Activated CD4-positive, alpha-beta T cell treated with anti-CD3 and anti-CD28 coated beads for 36 hours (primary cell): ENCODE results near the gene ITGB2. TPM values are rescaled to one million over a fixed set of nuclear protein-coding genes. Genes with fewer than 3 reads are reported as not detected.

ENCODE experiments used
- ATAC-seq: fragments of 200-7000 bp; cut with Tn5 transposase; one replicate; pipeline ENCODE4 v1.10.0; 2021; ENCODE audit warnings: mild to moderate bottlenecking, moderate library complexity
- CTCF ChIA-PET: fragments of 350-600 bp; sonication (Branson Sonifier 250); formaldehyde crosslinking; loops from one replicate; lab custom pipeline; 2021; ENCODE audit warnings: antibody characterized with exemption; lab: Charles Lee
- POLR2A ChIA-PET: fragments of 350-600 bp; sonication (Branson Sonifier 250); formaldehyde crosslinking; loops from one replicate; lab custom pipeline; 2021; ENCODE audit warnings: antibody characterized with exemption, inconsistent platforms; lab: Charles Lee
- DNase-seq: peaks from one replicate; pipeline ENCODE4 v3.0.0-alpha.2; 2020
- H3K27ac Mint-ChIP-seq: one replicate; pipeline ENCODE4 v1.8.0; 2021; ENCODE audit warnings: mixed read lengths
- H3K27me3 Mint-ChIP-seq: one replicate; pipeline ENCODE4 v1.8.0; 2021; ENCODE audit warnings: mixed read lengths
- H3K36me3 Mint-ChIP-seq: one replicate; pipeline ENCODE4 v1.8.0; 2021; ENCODE audit warnings: low read depth, mixed read lengths
- H3K4me1 Mint-ChIP-seq: one replicate; pipeline ENCODE4 v1.8.0; 2021; ENCODE audit warnings: mixed read lengths
- H3K4me3 Mint-ChIP-seq: one replicate; pipeline ENCODE4 v1.8.0; 2021; ENCODE audit warnings: mild to moderate bottlenecking, moderate library complexity, mixed read lengths
- H3K9me3 Mint-ChIP-seq: one replicate; pipeline ENCODE4 v1.8.0; 2021; ENCODE audit warnings: low read depth, mixed read lengths
- intact Hi-C, 2 experiments: fragments of 100-400 bp; cut with DNase I in 1 of 2; cut with micrococcal nuclease in 1 of 2; formaldehyde crosslinking; loops; one replicate each; pipeline versions ENCODE4 v1.14.2 to v1.15.1; 2022 to 2024; cut with DNase I, micrococcal nuclease
- total RNA-seq, 2 experiments: library from RNA; stranded (reverse); gene quantifications; one replicate each; pipeline ENCODE4 v1.2.3, GENCODE V29; 2021

ITGB2 gene
- total RNA-seq, 2 experiments from 2014 or later: 217 to 250 TPM

DNA sequence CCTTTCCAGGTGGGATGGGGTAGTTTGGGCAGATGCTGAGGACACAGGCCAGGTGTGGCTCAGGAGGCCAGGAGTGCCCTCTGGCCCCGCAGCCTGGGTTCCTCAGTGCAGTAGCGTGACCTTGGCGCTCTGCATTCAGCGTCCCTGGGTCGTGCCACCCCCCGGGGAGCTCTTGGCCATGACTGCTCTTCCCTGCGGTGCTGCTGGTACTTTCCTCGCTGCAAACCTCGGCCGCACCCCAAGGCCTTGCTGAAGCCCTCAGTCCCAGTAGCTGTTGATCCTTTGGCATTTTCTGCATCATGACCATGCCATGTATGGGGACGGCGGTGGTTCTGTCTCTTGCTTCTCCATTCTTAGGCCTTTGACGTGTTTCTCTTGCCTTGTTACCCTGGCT, 32.9 kb upstream of the ITGB2 start:
- ATAC-seq: no peak
- POLR2A ChIA-PET: interaction anchor here (0.7 kb wide), 1 partner anchor 23 kb away, joined by 3 read pairs; no protein-coding TSS in a partner anchor
- CTCF ChIA-PET: interaction anchor here (1.8 to 6.5 kb wide), 2 partner anchors 42 to 175 kb away, joined by 4 to 64 read pairs; no protein-coding TSS in a partner anchor
- DNase-seq: no peak
- Mint-ChIP-seq H3K36me3 (peaks cover 17% of the 10 kb centered on the region), H3K4me3 (no peak overlapping the region), H3K9me3 (no peaks in the 10 kb centered on the region), H3K4me1 (peaks cover 5% of the 10 kb centered on the region), H3K27me3 (no peaks in the 10 kb centered on the region), H3K27ac (no peak overlapping the region)
- intact Hi-C loops: no loop called here

DNA sequence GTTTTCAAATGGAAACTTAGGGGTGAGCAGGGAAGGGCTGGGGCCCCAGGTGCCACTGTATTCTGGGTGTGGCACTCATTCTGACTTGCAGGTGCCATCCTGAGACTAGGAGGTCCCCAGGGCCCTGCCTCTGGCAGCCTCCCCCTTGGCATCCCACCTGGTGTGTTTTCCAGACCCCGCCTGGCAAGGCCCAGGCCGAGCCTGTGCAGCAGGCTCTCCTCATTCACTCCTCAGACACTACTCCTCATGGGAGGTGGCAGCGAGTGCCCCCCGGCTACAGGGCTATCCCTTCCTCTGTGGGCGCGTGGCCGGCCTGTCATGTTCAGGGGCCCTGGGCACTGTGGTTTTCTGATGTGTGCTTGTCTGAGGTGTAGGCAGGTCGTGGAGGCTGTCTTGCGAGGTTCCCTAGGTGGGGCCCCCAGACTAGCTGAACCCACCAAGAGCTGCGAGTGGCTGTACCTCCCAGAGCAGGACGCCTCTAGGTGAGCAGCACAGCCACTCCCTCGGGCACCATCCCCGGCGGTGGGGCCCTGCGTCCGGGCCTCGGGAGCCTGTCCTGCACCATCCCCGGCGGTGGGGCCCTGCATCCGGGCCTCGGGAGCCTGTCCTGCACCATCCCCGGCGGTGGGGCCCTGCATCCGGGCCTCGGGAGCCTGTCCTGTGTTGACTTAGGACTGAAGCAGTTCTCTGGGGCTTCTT, 32.4 kb upstream of the ITGB2 start:
- no peak overlapping the region for H3K4me3 Mint-ChIP-seq
- intact Hi-C loops: no loop called here
- ChIA-PET CTCF (interaction anchor here (1.5 to 6.5 kb wide), 3 partner anchors 41 to 185 kb away, joined by 4 to 64 read pairs (median 5); no protein-coding TSS in a partner anchor), POLR2A (no interaction called here)
- peaks cover 17% of the 10 kb centered on the region for H3K36me3 Mint-ChIP-seq
- H3K27me3 Mint-ChIP-seq: no peaks in the 10 kb centered on the region
- DNase-seq (no peak), ATAC-seq (no peak)
- H3K9me3 Mint-ChIP-seq: no peaks in the 10 kb centered on the region
- H3K27ac Mint-ChIP-seq: no peak overlapping the region
- peaks cover 5% of the 10 kb centered on the region for H3K4me1 Mint-ChIP-seq

DNA sequence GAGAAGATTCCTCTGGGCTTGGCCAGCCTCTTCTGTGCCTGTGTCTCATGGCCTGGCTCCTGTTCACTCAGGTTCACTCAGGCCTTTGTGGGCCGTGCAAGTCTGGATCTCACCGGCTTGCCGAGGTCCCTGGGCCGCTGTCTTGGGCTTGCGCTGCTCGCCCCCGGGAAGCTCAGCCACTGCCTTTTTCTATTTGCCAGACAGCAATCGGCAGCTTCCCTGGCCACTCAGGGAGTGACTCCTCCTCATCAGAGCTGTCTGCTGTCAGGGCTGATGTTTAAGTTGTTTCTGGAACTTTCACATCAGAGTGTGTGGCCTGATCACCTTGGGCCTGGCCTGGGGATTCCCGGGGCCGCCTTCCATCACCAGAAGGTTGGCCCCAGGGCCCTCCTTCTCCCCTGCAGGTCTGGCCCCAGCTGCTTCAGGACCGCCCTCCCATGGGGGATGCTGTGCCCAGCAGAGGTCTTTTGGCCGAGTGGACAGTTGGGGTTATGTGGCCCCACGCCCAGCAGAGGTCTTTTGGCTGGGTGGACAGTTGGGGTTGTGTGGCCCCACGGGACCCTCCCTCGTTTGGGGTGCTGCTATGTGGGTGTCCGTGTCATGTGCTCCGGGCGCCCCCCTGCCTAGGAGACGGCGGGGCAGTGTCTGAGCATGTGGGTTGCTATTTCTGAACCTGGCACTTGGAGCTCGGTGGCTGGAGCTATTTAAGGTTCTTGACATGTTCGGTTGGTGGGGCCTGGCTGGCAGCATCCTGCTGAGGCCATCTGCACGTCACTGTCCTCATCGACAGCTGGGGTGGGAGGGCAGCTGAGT, 31.6 kb upstream of the ITGB2 start:
- Mint-ChIP-seq H3K27me3 (no peaks in the 10 kb centered on the region), H3K36me3 (peaks cover 17% of the 10 kb centered on the region), H3K4me1 (peaks cover 5% of the 10 kb centered on the region), H3K9me3 (no peaks in the 10 kb centered on the region), H3K27ac (no peak overlapping the region), H3K4me3 (no peak overlapping the region)
- ATAC-seq (no peak), DNase-seq (no peak)
- intact Hi-C loops: no loop called here
- ChIA-PET CTCF (interaction anchor here (1.0 to 6.5 kb wide), 3 partner anchors 177 to 186 kb away, joined by 3 to 64 read pairs (median 5); no protein-coding TSS in a partner anchor), POLR2A (no interaction called here)

DNA sequence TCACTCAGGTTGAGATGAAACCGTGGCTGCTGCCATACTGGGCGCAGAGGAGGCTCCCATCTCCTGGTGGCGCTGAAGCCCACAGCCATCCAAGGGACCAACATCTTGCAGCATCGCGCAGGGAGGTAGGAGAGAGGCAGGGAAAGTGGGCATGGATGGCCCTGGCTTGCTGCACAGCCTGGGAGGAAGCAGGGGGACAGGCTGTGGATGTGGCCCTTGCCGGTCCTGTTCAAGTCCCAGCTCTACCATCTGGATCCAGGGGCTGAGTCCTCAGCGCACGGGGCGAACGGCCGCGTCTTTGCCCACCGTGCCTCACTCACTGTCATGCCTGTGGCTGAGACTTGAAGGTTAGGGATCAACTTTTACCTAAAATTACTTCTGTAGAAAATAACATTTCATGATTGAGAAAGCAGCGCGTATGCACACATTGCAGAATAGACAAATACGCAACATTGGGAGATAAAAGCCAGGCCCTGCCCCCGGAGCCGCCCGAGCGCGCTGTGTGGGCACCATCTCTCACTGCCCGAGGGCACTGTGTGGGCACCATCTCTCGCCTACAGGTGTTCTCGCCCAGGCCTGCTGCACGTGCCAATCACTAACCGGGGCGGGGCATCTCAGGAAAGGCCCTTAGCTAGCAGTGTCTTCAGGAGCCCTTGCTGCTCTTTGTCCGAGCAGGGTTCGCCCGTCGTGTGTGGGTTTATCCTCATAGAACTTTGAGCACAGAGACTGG, 30.7 kb upstream of the ITGB2 start:
- Mint-ChIP-seq H3K9me3 (no peaks in the 10 kb centered on the region), H3K27me3 (no peaks in the 10 kb centered on the region), H3K27ac (no peak overlapping the region), H3K4me1 (peaks cover 5% of the 10 kb centered on the region), H3K36me3 (peaks cover 17% of the 10 kb centered on the region), H3K4me3 (no peak overlapping the region)
- no peak for ATAC-seq
- ChIA-PET POLR2A (no interaction called here), CTCF (interaction anchor here (1.0 to 6.5 kb wide), 4 partner anchors 12 to 187 kb away, joined by 3 to 64 read pairs (median 4); no protein-coding TSS in a partner anchor)
- intact Hi-C loops: no loop called here
- no peak for DNase-seq

DNA sequence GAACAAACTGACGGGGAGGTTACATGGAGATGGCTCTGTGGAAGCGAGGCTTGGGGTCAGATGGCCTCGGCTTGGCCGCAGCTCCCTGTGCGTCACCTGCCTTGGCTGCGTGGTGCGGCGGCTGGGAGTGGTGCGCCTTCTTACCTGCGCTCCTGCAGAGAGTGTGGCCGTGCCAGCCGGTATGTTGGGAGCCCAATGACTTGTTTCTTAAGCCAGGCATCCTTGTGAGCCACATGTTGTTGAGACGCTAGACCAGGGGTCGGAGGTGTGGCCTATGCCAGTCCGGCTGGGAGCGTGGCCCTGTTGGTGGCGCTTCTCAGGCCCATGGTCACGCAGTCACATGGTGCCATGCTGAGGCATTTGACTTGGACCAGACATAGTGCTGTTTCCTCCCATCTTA, 29.7 kb upstream of the ITGB2 start:
- intact Hi-C loops: no loop called here
- ATAC-seq: no peak
- no peaks in the 10 kb centered on the region for H3K27me3 Mint-ChIP-seq

DNA sequence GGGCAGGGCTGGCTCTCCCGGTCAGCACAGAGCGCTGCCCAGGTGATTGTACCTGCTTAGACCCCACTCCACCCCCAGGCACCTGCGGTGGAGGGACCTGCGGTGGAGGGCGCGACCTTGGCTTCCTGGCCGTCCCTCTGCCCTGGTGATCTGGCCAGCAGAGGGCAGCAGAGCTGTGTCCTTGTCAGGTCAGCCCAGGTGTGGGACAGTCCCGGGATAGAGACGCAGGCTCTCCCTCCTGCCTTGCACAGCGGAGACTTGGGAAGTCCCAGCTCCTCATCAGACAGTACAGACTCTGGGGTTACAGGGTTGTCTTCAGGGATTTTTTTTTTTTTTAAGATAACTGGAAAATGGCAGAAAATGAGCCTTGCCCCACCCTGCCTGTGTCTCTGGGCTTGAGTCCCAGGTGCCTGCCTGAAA, 29.1 kb upstream of the ITGB2 start:
- peak; percentile 91 for DNase-seq
- ATAC-seq: peak; percentile 91
- H3K27me3 Mint-ChIP-seq: no peaks in the 10 kb centered on the region
- peaks cover 8% of the 10 kb centered on the region for H3K4me1 Mint-ChIP-seq
- no peaks in the 10 kb centered on the region for H3K9me3 Mint-ChIP-seq
- POLR2A ChIA-PET: interaction anchor here (0.5 kb wide), 1 partner anchor 297 kb away, joined by 3 read pairs; no protein-coding TSS in a partner anchor
- H3K4me3 Mint-ChIP-seq: no peak overlapping the region
- H3K27ac Mint-ChIP-seq: no peak overlapping the region
- intact Hi-C loops: loop anchor here (1.0 kb wide), 2 partner anchors 179 to 188 kb away; no protein-coding TSS in a partner anchor
- CTCF ChIA-PET: interaction anchor here (0.6 to 6.5 kb wide), 15 partner anchors 14 to 240 kb away, joined by 3 to 64 read pairs (median 3); no protein-coding TSS in a partner anchor
- H3K36me3 Mint-ChIP-seq: peaks cover 24% of the 10 kb centered on the region

More for the DNA sequence above, 29.7 kb upstream of the ITGB2 start:
- ChIA-PET CTCF (interaction anchor here (0.6 to 6.5 kb wide), 11 partner anchors 13 to 239 kb away, joined by 3 to 64 read pairs (median 4); no protein-coding TSS in a partner anchor), POLR2A (interaction anchor here (0.5 kb wide), 1 partner anchor 297 kb away, joined by 3 read pairs; no protein-coding TSS in a partner anchor)
- no peaks in the 10 kb centered on the region for H3K9me3 Mint-ChIP-seq
- no peak for DNase-seq
- no peak overlapping the region for H3K4me3 Mint-ChIP-seq
- H3K36me3 Mint-ChIP-seq: peaks cover 19% of the 10 kb centered on the region
- no peak overlapping the region for H3K27ac Mint-ChIP-seq
- H3K4me1 Mint-ChIP-seq: peaks cover 6% of the 10 kb centered on the region

DNA sequence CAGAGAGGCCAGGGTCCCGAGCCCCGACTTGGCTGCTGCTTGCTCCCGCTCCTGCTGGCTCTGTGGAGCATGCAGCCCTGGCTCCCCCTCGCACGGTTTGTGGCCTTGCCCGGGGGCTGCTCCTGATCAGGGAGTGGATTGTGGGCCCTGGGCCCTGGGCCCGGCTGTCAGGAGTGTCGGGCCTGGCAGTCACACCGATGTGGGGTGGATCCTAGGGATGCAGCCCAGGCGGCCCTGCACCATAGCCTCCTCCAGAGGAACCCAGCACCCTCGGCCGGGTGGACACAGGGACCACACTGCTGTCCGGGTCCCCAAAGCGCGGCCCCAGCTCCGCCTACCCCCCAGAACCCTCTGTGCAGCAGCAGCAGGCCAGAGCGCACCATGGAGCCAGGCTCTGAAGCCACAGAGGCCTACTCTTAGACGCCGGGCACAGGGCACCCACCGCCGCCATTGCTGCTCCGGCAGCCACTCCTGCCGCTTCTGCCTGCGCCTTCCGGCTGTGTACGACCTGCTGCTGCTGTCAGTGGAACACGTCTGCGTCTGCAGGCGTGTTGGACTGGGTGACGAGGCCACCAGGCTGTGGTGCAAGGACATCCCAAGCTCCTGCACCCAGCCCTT, 28.6 kb upstream of the ITGB2 start:
- POLR2A ChIA-PET: no interaction called here
- CTCF ChIA-PET: interaction anchor here (0.6 to 6.5 kb wide), 10 partner anchors 16 to 188 kb away, joined by 3 to 64 read pairs (median 4); no protein-coding TSS in a partner anchor

DNA sequence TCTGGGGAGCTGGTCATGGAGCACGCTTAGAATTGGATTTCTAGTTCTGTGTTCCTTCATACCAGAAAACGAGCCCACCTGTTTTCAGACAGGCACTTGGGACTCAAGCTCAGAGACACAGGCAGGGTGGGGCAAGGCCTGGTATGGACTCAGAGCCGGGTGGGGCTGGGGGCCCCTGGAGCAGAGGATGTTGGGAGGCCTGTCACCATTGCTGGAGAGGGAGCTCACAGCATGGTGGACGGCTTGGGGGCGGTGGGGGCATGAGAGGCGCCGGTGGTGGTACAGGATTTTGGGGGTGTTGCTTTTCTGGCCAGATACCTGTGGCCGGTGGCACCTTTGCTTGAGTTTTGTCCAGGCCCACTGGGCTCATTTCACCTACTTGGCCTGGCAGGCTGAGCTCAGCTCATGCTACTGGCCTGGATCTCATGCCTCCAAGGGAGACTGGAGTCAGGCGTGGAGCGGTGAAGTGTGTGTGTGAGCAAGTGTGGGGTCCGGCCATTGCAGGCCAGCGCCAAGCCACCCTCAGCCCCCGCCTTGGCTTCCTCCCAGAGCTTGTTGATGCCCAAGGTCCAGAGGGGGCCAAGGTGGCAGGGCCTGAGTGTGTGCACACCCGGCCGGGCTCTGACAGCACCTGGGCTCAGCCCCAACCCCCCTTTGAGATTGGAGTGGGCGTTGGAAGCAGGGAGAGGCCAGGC, 27.9 kb upstream of the ITGB2 start:
- no peak for DNase-seq
- ChIA-PET POLR2A (no interaction called here), CTCF (interaction anchor here (0.9 to 6.5 kb wide), 4 partner anchors 11 to 189 kb away, joined by 3 to 64 read pairs (median 27); no protein-coding TSS in a partner anchor)
- ATAC-seq: no peak
- H3K36me3 Mint-ChIP-seq: peaks cover 30% of the 10 kb centered on the region
- H3K4me3 Mint-ChIP-seq: no peak overlapping the region
- H3K27me3 Mint-ChIP-seq: no peaks in the 10 kb centered on the region
- no peaks in the 10 kb centered on the region for H3K9me3 Mint-ChIP-seq
- H3K4me1 Mint-ChIP-seq: peaks cover 12% of the 10 kb centered on the region
- H3K27ac Mint-ChIP-seq: no peak overlapping the region
- intact Hi-C loops: loop anchor here (1.0 kb wide), 2 partner anchors 180 to 189 kb away; no protein-coding TSS in a partner anchor

More for the DNA sequence above, 28.6 kb upstream of the ITGB2 start:
- DNase-seq: no peak
- Mint-ChIP-seq H3K4me1 (peaks cover 9% of the 10 kb centered on the region), H3K36me3 (peaks cover 26% of the 10 kb centered on the region), H3K4me3 (no peak overlapping the region), H3K27ac (no peak overlapping the region), H3K9me3 (no peaks in the 10 kb centered on the region), H3K27me3 (no peaks in the 10 kb centered on the region)
- intact Hi-C loops: loop anchor here (1.0 kb wide), 2 partner anchors 179 to 188 kb away; no protein-coding TSS in a partner anchor
- peak; percentile 30 for ATAC-seq

DNA sequence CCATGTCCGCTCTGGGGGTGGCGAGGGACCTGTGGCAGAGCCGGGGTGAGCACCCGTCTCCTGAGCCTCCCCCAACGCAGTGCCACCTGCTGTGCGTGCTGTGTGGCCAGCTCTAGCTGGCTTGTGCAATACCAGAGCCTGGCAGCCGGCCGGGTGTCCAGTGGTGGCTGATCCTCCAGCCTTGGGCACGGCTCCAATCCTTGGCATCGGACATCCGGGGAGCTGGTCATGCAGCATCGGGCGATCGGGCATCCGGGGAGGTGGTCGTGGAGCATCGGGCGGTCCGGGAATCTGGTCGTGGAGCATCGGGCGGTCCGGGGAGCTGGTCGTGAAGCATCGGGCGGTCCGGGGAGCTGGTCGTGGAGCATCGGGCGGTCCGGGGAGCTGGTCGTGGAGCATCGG, 27.2 kb upstream of the ITGB2 start:
- no peaks in the 10 kb centered on the region for H3K9me3 Mint-ChIP-seq
- ChIA-PET POLR2A (no interaction called here), CTCF (interaction anchor here (0.9 to 6.5 kb wide), 5 partner anchors 10 to 864 kb away, joined by 3 to 64 read pairs (median 3); no protein-coding TSS in a partner anchor)

More for the DNA sequence above, 27.2 kb upstream of the ITGB2 start:
- ATAC-seq (no peak), DNase-seq (no peak)
- intact Hi-C loops: no loop called here
- Mint-ChIP-seq H3K27ac (no peak overlapping the region), H3K4me3 (no peak overlapping the region), H3K36me3 (peaks cover 34% of the 10 kb centered on the region), H3K27me3 (no peaks in the 10 kb centered on the region), H3K4me1 (peaks cover 15% of the 10 kb centered on the region)
